Myocyte (in vitro differentiated cells): ENCODE measurements around the gene CPO. TPM values are rescaled to one million over a fixed set of nuclear protein-coding genes. Genes with fewer than 3 reads are reported as not detected.
"Not testable (repeated sequence)": the region's sequence is repeated elsewhere in the genome, so short reads cannot be mapped to it uniquely, and the experiment has no call there.

Source experiments
- DNase-seq: peaks from one replicate; pipeline ENCODE4 v3.0.0-alpha.2; 2012; ENCODE audit warnings: low read depth
- polyA plus RNA-seq: library from polyadenylated mRNA; unstranded; fragments of >200 nt; gene quantifications from one replicate; pipeline ENCODE4 v1.2.1, GENCODE V29; 2012; ENCODE audit warnings: missing spikeins
- total RNA-seq: library from RNA; depleted of rRNA; stranded (reverse); fragments of >200 nt; gene quantifications from 2 replicates; pipeline ENCODE4 v1.2.3, GENCODE V29; 2014

CPO gene, protein sequence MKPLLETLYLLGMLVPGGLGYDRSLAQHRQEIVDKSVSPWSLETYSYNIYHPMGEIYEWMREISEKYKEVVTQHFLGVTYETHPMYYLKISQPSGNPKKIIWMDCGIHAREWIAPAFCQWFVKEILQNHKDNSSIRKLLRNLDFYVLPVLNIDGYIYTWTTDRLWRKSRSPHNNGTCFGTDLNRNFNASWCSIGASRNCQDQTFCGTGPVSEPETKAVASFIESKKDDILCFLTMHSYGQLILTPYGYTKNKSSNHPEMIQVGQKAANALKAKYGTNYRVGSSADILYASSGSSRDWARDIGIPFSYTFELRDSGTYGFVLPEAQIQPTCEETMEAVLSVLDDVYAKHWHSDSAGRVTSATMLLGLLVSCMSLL
- not detected in 2 replicates for total RNA-seq
- polyA plus RNA-seq = not detected

DNA sequence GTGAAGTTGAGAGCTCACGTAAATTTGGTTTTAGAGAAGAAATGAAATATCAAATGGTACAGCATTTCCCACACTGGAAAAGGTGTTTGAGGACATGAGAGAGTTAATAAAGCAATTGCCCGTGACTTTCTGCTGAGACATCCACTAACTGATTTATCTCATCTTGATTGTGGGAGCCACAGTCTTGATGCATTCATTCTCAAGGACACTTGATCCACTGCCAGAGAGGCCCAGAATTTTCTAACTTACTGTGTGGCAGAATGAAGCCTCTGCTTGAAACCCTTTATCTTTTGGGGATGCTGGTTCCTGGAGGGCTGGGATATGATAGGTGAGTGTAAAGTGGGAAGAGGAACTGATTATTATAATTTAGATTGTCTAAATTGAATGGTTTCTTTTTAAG, at the start of gene CPO:
CPO (plus strand) TSS at position 179 of the 400 bp plus-strand sequence; CDS start at position 261, 82 bp downstream.
- DNase-seq = no peak

DNA sequence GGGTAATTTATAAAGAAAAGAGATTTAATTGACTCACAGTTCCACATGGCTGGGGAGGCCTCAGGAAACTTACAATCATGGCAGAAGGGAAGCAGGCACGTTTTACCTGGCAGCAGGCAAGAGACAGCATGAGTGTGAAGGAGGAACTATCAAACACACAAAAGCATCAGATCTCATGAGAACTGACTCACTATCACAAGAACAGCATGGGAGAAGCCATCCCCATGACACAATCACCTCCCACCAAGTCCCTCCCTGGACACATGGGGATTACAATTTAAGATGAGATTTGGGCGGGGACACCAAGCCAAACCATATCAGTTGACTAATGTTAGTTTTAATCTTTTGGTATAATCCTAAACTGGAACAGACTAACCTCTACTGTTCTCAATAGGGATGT, 49.1 kb upstream of the CPO start:
- no peak for DNase-seq

GRCh38 chr2:206890926-206891325, 48.4 kb upstream of the CPO start:
- DNase-seq = no peak

DNA sequence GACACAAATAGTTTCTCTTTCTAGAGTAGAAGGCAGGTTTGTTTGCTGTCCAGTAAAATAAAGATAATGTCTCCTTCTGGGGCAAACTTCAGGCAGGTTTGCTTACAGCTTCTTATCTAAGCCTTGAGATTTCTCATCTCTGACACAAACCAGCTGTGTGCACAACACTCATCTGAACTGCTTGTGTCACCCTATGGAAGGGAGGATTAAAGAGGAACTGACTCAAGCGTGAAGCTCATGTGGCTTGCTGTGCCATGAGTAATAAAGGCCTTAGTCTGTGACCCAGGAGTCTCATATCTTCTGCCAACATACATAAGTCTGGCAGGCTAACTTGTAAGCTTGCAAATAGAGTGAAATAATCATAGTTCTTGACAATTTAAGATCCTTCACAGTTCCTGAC, 24.2 kb upstream of the CPO start:
- DNase-seq = peak; percentile 16

GRCh38 chr2:206918263-206918662, 21.1 kb upstream of the CPO start:
- DNase-seq = no peak

DNA sequence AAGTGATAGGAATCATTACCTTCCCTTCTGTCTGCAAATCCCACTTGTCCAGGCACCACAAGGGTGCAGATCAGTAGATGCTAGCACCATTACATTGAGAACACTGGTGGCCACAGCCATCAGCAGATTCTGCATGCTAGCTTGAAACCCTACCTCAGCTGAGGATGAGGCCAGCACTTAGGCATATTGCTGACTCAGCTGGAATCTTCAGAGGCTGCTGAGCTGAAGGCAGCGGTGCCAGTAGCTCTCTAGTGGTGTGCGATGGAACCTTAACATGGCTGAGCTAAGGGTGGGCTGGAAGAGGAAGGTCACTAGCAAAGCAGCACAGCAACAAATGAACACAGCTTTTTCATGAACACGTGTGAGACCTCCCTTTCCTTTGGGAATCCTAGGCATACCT, 19.0 kb upstream of the CPO start:
- DNase-seq = no peak

- DNase-seq = no peak
These were observed 18.4 kb upstream of the CPO start for GRCh38 chr2:206920951-206921350.

DNA sequence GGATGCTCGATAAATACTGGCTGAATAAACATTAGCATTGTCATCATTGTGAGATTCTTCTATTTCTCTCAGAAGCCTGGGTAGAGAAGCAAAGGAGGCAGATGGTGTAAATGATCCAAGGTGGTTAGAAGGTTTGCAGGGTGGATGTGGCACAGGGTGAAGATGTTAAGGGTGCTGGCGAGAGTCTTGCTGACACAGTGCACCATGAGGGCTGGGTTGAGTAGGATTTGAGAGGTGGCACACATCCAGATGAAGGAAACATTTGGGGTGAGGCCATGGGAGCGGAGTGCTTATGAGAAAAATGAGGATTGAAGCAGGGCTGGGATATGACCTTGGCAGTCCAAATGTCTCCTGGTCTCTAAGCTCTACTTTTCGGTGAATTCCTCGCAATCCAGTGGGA, 17.8 kb upstream of the CPO start:
- no peak for DNase-seq

DNA sequence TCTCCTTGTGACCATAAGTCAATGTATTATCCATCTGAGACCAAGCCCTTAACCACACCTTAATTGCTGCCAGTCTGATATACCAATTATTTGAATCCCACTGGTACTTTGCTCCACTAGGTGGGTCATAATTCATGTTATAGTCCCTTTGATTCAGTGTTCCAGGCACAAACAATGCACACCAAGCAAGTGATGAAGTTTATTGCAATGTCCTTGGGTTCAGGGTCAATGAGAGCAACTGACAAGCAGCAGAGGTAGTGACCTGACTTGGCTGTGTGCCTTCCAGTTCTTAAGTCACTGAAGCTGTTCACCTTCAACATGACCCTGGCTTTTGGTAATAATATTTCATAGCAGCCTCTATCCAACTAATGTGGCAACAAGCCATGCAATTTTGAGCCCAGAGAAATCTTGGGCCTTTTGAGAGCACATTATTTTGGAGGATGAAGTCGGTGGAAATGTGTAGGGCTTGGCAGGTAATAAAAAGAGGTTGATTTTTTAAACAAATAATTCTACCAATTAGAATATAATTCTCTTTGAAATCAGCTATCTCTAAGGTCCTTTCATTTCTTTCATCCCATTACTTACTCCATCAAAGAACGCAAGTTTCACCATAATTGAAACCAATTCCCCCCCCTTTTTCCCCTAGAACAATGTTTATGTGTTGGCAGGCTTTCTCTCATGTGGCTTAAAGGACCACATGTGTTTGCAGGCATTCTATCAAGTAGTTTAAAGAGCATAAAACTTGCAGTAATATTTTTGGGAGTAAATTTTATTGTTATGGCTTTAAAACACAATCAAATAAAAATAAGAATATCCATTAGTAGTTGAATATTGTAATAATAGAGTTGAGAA, 3.1 kb upstream of the CPO start:
- no peak for DNase-seq

GRCh38 chr2:206936843-206937230, 2.5 kb upstream of the CPO start:
- no peak for DNase-seq

DNA sequence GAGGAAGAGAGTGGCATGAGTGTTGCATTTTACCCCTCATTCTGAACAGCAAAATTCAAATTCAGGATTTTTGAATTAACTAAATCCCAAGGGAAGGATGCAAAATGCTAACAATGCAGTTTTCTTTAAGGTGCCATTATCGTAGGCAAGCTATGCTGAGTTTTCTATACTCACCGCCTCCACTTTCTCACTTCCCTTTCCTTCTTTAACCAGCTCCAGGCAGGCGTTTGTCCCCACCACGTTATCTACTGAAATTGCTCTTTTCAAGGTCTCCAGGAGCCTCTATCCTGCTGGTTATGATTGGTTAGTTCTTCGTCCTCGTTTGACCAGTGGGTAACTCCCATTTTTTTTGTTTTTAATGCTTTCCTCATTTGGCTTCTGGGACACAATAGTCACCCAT, 1.8 kb upstream of the CPO start:
- DNase-seq = no peak

DNA sequence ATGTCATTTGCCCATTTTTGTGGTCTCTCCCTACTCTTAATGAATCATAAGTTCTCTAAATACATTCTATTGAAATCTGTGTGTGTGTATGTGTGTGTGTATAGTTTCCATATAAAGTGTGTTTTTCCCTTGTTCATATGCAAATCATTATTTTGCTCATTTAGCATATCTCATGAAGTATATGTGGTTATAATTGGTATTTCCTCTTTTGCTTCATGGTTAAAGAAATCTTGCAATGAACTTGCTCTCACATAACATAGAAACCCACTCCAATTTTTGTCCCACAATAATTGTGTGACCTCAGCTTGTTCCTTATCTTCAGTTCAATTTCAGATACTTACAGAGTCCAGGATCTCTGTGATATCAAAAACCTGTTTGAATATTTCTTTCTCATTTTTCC, 1.2 kb downstream of the CPO start:
- DNase-seq = no peak

DNA sequence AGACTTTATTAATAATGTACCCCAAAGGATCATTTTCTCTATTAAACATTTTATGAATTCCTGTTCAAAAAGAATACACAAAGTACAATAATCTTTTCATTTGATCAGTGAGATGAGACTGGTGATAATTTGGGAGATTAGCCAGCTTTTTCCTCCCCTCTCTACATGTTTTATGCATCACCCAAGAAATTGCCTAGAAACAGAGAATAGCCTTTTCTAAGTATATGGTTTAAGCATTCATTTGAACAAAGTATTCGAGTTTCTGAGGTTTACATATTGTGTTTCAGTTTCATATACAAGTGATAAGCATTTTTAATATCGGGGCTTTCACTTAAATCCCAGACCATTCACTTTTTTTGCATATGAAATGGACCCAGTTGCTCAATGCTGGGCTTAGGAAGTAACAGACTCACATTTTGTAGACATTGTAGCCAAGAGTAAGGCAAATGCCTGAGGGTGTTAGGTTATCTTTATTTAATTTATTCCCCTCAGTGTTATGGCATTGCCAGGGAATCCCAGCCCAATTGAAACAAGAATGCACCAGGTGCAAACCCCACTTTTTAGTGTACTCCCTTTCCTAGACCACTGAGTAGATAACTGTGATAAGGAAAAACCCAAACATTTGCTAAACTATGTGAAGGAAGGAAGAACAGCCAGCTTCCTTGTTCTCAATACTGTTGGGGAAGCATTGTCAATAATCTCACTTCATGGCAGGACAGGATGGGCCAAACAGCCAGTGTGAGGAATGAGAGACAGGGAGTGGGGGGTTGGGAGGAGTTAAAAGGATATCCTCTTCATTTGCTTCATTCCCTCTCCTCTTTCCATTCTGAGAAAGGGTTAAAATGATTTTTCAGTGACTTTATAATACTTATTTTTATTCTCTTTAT, 3.5 kb downstream of the CPO start:
- DNase-seq = no peak

GRCh38 chr2:206953404-206953803, 14.1 kb downstream of the CPO start:
- not testable (repeated sequence) for DNase-seq

- DNase-seq = no peak
These were observed 15.9 kb downstream of the CPO start for GRCh38 chr2:206955253-206955652.

- DNase-seq = no peak
These were observed 18.9 kb downstream of the CPO start for GRCh38 chr2:206958261-206958660.

DNA sequence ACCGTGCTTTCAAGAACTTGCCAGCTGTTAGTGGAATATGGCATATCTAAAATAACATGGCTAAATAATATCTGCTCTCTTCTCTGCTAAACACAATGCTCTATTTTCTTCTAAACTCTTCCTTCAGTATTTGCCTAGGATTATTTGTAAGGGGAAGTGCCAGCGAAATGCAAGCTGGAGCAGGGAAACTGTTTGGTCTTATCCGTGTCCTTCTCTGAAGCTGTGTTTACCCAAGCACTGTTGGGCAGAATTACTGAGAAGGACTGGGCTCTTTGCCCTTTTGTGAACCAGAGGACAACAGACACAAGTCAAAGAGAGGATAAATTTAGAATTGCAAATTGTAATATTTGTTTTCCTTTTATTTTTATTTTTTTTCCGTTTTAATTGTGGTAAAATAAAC, 23.6 kb downstream of the CPO start:
- no peak for DNase-seq

GRCh38 chr2:206968134-206969086, 29.1 kb downstream of the CPO start:
- DNase-seq = no peak

DNA sequence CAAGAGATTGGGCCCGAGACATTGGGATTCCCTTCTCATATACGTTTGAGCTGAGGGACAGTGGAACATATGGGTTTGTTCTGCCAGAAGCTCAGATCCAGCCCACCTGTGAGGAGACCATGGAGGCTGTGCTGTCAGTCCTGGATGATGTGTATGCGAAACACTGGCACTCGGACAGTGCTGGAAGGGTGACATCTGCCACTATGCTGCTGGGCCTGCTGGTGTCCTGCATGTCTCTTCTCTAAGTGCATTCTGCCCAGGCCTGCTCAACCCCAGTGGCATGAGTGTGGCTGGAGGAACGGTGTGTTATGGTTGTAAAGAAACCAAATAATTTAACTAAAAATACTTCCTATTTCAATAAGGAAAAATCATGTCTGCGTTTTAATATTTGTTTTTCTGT, 29.9 kb downstream of the CPO start:
- no peak for DNase-seq

DNA sequence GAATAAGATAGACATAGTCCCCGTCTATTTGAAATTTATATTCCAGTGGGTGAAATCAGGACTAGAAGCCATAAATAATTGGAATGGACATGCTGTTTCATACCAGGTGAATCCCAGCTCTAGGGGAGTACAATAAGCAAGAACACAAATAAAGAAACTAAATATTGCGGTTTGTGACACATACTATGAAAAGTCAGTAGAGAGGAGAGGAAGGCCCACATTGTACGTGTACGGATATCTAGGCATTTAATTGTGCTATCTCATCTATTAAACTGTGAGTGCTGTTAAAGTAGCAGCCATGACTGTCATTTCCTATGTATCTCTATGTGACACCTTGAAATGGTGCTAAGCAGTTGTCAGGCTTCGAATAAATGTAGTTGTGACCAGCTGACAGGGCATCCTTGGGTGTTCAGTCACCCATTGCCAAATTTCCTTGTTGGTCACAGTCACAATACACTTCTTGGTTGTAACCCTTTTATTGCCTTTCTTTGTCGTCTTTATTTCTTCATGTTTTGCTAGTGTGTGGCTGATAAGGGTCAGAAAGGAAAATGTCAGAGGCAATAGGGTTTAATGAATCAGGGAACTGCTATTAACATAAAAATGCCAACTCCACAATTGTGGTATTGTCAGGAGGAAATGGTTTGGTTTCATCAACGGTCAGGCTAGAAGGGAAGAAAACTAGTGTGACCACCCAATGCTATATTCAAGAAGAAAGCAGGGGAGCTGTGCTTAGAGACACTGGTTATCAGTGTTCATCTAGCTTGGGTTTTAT, 31.5 kb downstream of the CPO start:
- no peak for DNase-seq
